ENCODE measurements around the gene ZNF24. TPM values are rescaled to one million over a fixed set of nuclear protein-coding genes. Genes with fewer than 3 reads are reported as not detected.

ZNF24 gene
- total RNA-seq, 1 experiment from 2014 or later = 56.3 TPM

DNA sequence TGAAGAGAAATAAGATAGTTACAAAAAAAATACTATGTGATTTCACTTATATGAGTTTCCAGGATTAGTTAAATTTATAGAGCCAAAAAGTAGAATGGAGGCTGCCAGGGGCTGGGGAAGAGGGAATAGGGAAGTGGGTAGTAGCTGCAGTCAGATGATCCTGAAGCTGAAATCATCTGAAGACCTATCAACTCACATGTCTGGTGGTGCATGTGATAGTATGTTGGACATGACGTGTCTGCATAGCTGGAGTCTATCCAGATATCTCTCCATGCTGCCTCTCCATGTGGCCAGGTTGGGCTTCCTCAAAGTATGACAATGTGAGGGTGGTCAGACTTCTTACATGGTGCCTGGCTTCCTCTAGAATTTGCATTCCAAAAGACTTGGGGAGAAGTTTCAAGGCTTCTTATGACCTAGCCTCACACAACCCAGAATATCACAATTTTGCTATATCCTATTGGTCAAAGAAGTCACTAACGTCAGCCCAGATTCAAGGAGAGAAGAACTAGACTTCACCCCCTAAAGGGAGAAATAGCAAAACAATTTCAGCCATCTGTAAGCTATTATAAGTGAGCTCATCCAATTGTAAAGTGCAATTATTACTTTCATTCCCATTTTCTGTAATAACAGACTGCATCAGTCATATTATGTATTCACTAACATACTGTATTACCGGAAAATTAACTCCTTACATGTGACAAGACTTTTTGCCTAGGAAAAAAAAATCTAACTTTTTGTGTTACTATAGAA lies 46.9 kb upstream of the ZNF24 start:
- no peak for DNase-seq
- Mint-ChIP-seq H3K4me3 (ENCODE audit: low read depth, unreplicated experiment) (no peak overlapping the region), H3K4me1 (ENCODE audit: low read depth, unreplicated experiment) (no peaks in the 10 kb centered on the region), H3K27me3 (ENCODE audit: unreplicated experiment) (no peaks in the 10 kb centered on the region), H3K27ac (ENCODE audit: unreplicated experiment) (no peak overlapping the region), H3K9me3 (ENCODE audit: low read depth, unreplicated experiment) (peaks cover 2% of the 10 kb centered on the region), H3K36me3 (ENCODE audit: insufficient read depth, unreplicated experiment) (no peaks in the 10 kb centered on the region)
- TF ChIP-seq CTCF (IDR thresholded peaks at IDR 0.05; ENCODE audit: unreplicated experiment) = no peak
- CTCF ChIA-PET = no interaction called here
- intact Hi-C loops (cut with micrococcal nuclease; ENCODE audit: unreplicated experiment) = loop anchor here (5.0 kb wide), 1 partner anchor 166 kb away; no protein-coding TSS in a partner anchor
- no TSS peak for BruUV-seq (replicated peaks)

DNA sequence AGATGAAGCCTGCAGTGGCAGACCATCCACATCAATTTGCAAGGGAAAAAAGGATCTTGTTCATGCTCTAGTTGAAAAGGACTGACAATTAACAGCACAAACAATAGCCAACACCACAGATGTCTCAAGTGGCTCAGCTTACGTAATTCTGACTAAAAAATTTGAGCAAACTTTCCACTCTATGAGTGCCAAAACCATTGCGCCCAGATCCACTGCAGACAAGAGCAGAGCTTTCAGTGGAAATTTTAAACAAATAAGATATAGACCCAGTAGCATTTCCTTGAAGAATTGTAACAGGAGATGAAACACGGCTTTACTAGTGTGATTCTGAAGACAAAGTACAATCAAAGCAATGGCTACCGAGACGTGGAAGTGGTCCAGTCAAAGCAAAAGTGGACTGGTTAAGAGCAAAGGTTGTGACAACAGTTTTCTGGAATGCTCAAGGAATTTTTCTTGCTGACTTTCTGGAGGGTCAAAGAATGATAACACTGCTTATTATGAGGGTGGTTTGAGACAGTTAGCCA lies 44.9 kb upstream of the ZNF24 start:
- no TSS peak for BruUV-seq (replicated peaks)
- H3K27ac Mint-ChIP-seq (ENCODE audit: unreplicated experiment) = no peak overlapping the region

GRCh38 chr18:35387152-35387571 lies 42.9 kb upstream of the ZNF24 start:
- Mint-ChIP-seq H3K27me3 (ENCODE audit: unreplicated experiment) (peaks cover 9% of the 10 kb centered on the region), H3K4me3 (ENCODE audit: low read depth, unreplicated experiment) (no peak overlapping the region), H3K9me3 (ENCODE audit: low read depth, unreplicated experiment) (no peaks in the 10 kb centered on the region), H3K36me3 (ENCODE audit: insufficient read depth, unreplicated experiment) (no peaks in the 10 kb centered on the region), H3K27ac (ENCODE audit: unreplicated experiment) (no peak overlapping the region), H3K4me1 (ENCODE audit: low read depth, unreplicated experiment) (no peaks in the 10 kb centered on the region)
- BruUV-seq (replicated peaks) = no TSS peak
- CTCF ChIA-PET = interaction anchor here (1.0 to 1.1 kb wide), 11 partner anchors 11 to 897 kb away, joined by 3 to 5 read pairs (median 4); partner anchors contain the start of genes MAPRE2 and RMP24
- intact Hi-C loops (cut with micrococcal nuclease; ENCODE audit: unreplicated experiment) = loop anchor here (10.0 kb wide), 1 partner anchor 368 kb away; no protein-coding TSS in a partner anchor
- DNase-seq = peak; percentile 21
- TF ChIP-seq CTCF (IDR thresholded peaks at IDR 0.05; ENCODE audit: unreplicated experiment) = no peak

More for the DNA sequence above, 44.9 kb upstream of the ZNF24 start:
- Mint-ChIP-seq H3K36me3 (ENCODE audit: insufficient read depth, unreplicated experiment) (no peaks in the 10 kb centered on the region), H3K27me3 (ENCODE audit: unreplicated experiment) (peaks cover 9% of the 10 kb centered on the region), H3K4me3 (ENCODE audit: low read depth, unreplicated experiment) (no peak overlapping the region), H3K9me3 (ENCODE audit: low read depth, unreplicated experiment) (peaks cover 2% of the 10 kb centered on the region), H3K4me1 (ENCODE audit: low read depth, unreplicated experiment) (no peaks in the 10 kb centered on the region)
- intact Hi-C loops (cut with micrococcal nuclease; ENCODE audit: unreplicated experiment) = loop anchor here (10.0 kb wide), 1 partner anchor 366 kb away; no protein-coding TSS in a partner anchor
- no peak for DNase-seq
- no peak for TF ChIP-seq CTCF (IDR thresholded peaks at IDR 0.05; ENCODE audit: unreplicated experiment)
- CTCF ChIA-PET = no interaction called here

GRCh38 chr18:35386600-35387100 lies 42.4 kb upstream of the ZNF24 start:
- H3K36me3 Mint-ChIP-seq (ENCODE audit: insufficient read depth, unreplicated experiment) = no peaks in the 10 kb centered on the region
- peak; percentile 72 for DNase-seq
- no peak overlapping the region for H3K27ac Mint-ChIP-seq (ENCODE audit: unreplicated experiment)
- peaks cover 9% of the 10 kb centered on the region for H3K27me3 Mint-ChIP-seq (ENCODE audit: unreplicated experiment)
- intact Hi-C loops (cut with micrococcal nuclease; ENCODE audit: unreplicated experiment) = loop anchor here (10.0 kb wide), 1 partner anchor 368 kb away; no protein-coding TSS in a partner anchor
- TF ChIP-seq CTCF (IDR thresholded peaks at IDR 0.05; ENCODE audit: unreplicated experiment) = peak; percentile 85
- H3K9me3 Mint-ChIP-seq (ENCODE audit: low read depth, unreplicated experiment) = no peaks in the 10 kb centered on the region
- no TSS peak for BruUV-seq (replicated peaks)
- H3K4me3 Mint-ChIP-seq (ENCODE audit: low read depth, unreplicated experiment) = peak overlapping the region; percentile 7
- H3K4me1 Mint-ChIP-seq (ENCODE audit: low read depth, unreplicated experiment) = no peaks in the 10 kb centered on the region
- CTCF ChIA-PET = interaction anchor here (0.6 to 1.1 kb wide), 16 partner anchors 11 to 898 kb away, joined by 3 to 6 read pairs (median 4); partner anchors contain the start of genes MAPRE2 and RMP24
